Stimulated activated CD8-positive, alpha-beta memory T cell treated with anti-CD3 and anti-CD28 coated beads, Interleukin-15, amount 100 ng/mL, for 48 hours (primary cell): ENCODE data around the gene HIC2.
"Not testable (repeated sequence)": the region's sequence is repeated elsewhere in the genome, so short reads cannot be mapped to it uniquely, and the experiment has no call there.

ENCODE experiments used
- DNase-seq, 2 donors: peaks; one replicate each; pipeline ENCODE4 v3.0.0-alpha.2; 2020; ENCODE audit warnings: low read depth in 2 of 2

Gene HIC2

DNA sequence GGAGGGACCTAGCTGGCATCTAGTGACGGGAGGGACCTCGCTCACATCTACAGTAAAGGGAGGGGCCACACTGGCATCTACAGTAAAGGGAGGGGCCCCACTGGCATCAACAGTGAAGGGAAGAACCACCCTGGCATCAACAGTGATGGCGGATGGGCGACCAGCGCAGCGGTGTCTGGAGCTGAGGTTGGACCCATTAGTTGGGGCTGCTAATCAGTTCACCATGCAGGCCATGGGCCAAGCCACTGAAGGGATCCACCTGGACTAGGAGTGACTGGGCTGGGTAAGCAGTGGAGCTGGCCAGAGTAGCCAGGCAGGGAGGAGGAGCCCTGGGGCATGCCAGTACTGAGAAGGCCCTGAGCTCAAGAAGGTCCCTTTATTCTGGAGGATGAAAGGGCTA is 73.4 kb downstream of the HIC2 start:
- DNase-seq = not testable (repeated sequence)

DNA sequence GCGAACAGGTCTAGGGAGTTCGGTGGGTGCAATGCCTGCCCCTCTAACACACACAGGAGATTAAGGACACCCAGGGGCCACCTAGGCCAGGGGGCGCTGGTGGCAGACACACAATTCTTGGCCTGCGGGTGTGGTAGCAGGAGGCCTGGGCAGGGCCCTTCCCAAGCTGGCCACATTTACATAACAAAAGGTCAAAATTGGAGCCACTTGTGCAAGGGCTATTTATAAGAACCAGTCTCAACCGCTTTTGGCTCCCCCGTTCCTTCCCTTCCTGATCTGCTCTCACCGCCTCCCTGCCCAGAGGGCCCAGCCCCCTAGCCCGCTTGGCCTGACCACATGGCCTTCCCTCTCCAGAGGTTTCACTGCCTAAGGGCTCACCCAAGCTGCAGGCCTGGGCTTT is 75.1 kb downstream of the HIC2 start:
- not testable (repeated sequence) for DNase-seq

DNA sequence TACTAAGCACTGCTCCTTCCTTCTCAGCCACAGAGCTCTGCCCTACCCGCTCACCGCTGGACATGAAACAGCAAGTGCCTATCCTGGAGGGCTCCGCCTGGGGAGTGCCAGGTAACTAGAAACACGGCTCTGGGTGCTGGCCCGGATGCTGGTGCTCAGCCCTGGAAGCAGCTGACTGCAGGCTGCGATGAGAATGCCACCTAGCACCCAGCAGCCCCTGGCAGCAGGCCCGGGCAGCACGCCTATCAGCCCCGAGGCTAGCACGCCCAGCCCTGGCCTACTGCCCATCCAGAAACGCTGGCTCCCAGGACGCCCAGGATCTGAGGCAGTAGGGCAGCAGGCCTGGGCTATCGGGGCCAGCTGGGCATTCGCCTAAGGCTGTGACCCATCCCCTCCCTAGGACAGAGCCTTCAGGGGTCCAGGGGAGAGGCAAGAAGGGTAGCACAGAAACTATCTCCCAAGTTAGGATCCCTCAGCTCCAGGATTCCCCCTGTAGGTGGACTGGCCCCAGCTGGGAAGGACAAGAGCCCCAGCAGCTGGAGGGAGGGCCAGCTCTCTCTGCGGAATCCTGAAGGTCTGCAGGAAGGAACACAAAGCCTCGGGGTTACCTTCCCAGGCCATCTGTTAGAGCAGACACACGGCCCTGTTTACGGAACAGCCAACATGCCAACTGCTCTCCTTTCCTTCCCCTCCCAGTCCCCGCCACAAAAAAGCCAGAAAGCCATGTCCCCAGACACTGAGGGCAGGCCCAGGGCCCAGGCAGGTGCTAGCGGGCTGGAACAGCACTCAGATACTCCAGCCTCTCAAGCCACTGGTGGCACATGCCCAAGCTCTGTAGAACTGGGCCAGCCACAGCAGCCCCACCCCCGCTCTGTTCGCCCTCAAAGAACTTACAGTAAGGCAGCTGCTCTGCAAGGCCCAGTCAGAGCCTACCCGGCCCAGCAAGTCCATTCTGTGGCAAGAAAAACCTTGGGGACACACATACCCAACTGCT is 76.9 kb downstream of the HIC2 start:
- DNase-seq = not testable (repeated sequence)

DNA sequence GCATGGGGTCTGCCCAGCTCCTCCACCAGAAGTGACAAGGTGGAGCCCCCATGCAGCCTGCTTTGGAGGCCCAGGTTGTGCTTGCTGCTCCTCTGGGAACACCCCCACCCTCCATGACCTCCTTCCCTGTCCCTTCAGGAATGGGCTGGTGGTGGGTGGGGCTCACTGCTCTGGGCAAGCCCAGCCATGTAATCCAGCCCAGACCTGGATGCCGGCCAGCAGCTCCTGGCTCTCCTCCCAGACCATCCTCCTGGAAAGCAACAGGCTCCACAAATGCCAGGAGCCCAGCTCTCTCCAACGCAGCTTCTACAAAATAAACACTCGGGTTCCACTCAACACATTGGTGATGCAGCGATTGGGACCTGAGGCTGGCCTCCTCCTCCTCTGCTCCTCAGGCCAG is 80.8 kb downstream of the HIC2 start:
- not testable (repeated sequence) for DNase-seq

DNA sequence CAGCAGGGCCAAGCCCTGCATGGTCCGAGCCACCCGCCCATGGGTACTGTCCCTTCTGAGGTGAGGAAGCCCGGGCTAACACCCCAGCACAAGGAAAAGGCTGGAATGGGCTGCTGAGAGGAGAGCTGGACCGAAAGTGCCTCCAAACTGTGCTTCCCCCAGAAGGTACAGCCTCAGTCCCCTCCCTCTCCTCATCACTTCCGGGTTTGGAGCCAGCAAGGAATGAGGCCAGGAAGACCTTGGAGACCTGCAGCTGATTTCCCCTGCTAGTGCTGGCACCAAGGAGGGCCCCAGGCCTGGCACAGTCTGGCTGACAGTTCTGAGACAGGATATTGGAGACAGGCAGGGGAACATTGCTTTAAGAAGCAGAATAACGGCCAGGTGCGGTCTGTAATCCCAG is 81.3 kb downstream of the HIC2 start:
- not testable (repeated sequence) for DNase-seq

DNA sequence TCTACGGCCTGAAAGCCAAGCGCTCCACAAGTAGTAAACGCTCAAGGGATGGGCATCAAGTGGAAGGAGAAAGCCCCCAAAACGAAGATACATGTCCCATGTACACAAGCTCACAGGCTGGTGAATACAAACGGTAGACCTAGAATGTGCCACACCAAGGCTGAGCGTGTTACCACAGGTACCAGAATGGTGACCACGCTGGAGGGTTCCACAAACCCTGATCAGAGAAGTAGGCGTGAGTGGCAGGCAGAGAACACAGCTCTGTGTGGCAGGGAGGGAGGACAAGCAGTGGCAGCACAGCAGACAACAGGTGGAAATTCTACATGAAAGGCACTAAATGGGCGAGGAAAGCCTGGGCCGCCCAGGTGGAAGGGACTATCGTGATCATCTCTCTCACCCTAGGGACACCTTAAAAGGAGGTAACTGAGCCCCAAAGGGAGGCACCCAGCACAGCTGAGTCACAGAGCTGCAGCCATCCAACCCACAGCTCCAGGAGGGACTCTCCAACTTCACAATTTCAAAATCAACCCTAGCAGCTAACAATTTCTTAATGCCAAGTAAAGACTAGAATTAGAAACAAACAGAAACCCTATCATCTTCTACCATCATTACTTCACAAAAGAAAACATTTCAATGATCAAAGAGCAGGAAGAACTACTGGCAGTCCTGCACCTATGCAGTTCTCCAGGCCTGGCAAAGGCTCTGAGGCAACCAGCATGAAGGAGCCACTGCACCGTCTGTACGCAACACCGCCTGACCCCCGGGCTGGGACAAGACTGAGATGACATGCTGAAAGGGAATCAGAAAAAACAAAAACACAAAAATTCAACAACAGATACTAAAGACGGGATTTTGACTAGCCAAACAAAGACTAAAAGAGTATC is 82.7 kb downstream of the HIC2 start:
- DNase-seq = not testable (repeated sequence)
